GM18508 (cell line): ENCODE results near the gene TMEM219.
"Not testable (repeated sequence)": the region's sequence is repeated elsewhere in the genome, so short reads cannot be mapped to it uniquely, and the experiment has no call there.

Source experiments
- ATAC-seq: cut with Tn5 transposase; IDR thresholded peaks from one replicate; pipeline ENCODE4 v1.9.1; 2021; ENCODE audit warnings: moderate number of reproducible peaks; ENCODE audit not compliant: insufficient read depth, unreplicated experiment

TMEM219 gene

GRCh38 chr16:30009990-30010843, 48.3 kb downstream of the TMEM219 start:
- no peak for ATAC-seq

DNA sequence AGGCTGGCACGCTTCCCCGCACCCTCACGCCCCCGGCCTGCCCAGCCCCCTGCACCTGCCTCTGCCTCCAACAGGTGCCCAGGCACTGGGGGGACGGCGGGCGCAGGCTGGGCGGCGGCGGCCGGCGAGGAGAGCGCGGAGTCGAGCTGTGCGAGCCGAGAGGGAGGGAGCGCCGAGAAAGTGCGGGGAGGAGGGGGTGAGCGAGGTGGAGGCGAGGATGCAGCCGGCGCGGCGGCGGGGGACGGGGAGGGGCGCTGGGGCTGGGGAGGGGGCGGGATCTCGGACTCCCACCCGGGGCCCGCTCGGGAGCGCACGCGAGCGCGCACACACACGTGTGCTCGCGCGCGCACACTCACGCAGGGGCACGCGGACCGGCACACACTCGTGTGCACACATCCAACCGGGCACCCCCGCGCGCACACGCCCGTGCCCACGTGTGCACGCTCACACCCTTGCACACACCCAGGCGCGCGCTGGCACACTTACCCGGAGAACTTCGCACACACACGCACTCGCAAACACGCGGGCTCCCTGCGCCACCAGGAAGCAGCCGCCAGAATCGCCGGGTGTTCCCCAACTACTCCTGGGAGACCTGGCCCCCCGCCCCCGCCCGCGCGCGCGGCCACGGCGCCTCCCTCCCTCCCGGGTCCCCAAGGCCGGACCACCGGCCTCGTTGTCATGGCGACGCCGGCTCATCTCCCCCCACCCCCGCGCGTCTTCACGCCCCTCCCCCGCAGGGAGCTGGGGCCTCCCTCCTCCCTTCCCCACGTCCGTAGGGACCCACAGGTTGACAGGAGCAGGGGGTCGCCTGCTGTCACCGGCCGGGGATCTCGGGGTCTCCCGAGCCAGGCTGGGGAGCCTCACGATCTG, 49.2 kb downstream of the TMEM219 start, which contains the start of gene DOC2A:
TSS of gene DOC2A (minus strand) at position 184 of the 870 bp plus-strand sequence. CDS start 805 bp downstream, outside the sequence.
- no peak for ATAC-seq

GRCh38 chr16:30011714-30012504, 50.0 kb downstream of the TMEM219 start:
- ATAC-seq, result no peak

DNA sequence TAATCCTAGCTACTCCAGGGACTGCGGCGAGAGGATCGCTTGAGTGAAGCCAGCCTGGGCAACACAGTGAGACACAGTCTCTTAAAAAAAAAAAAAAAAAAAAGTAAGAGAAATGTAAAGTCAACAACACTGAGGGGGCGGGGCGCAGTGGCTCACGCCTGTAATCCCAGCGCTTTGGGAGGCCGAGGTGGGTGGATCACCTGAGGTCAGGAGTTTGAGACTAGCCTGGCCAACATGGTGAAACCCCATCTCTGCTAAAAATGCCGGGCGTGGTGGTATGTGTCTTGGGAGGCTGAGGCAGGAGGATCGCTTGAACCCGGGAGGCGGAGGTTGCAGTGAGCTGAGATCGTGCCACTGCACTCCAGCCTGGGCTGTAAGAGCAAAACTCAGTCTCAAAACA, 50.7 kb downstream of the TMEM219 start:
- ATAC-seq, result not testable (repeated sequence)

DNA sequence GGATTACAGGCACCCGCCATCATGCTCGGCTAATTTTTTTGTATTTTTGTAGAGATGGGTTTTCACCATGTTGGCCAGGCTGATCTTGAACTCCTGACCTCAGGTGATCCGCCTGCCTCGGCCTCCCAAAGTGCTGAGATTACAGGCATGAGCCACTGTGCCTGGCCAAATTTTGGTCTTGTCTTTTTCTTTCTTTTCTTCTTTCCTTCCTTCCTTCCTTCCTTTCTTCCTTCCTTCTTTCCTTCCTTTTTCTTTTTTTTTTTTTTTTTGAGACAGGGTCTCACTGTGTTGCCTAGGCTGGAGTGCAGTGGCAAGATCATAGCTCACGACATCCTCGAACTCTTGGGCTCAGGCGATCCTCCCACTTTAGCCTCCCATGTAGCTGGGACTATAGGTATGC, 53.6 kb downstream of the TMEM219 start:
- ATAC-seq, result not testable (repeated sequence)

DNA sequence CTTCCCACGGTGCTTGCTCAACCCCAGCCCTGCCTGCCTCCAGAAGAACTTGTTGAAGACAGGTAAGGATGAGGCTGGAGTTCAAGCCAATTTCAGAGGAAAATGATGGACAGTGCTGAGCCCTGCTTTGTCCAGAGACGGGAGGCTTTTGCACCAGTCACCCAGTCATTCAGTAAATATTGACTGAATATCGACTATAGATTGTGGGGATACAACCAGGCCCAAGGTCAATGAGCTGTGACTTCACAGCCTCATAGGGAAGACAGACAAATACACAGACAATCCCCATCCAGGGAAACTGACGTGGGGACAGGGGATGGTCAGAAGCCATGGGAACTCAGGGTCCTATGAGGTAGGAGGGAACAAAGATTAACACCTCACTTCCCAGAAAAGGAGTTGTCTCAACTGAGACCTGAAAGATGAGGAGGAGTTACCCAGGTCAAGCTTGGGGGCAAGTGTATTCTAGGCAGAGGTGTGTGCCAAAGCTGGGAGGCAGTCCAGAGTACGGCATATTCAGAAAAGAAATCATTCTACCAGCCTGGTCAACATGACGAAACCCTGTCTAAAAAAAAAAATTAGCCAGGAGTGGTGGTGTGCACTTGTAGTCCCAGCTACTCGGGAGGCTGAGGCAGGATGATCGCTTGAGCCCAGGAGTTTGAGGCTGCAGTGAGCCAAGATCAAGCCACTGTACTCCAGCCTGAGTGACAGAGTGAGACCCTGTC, 54.8 kb downstream of the TMEM219 start:
- ATAC-seq, result no peak

DNA sequence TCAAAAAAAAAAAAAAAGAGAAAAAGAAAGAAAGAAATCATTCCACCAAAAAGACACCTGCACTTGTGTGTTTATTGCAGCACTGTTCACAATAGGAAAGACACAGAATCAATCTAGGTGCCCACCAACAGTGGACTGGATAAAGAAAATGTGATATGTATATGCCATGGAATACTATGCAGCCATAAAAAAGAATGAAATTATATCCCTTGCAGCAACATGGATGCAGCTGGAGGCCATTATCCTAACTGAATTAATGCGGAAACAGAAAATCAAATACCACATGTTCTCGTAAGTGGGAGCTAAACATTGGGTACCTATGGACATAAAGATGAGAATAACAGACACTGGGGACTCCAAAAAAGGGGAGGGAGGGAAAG, 55.4 kb downstream of the TMEM219 start:
- ATAC-seq, result no peak

GRCh38 chr16:30017937-30018336, 56.1 kb downstream of the TMEM219 start:
- ATAC-seq, result not testable (repeated sequence)

DNA sequence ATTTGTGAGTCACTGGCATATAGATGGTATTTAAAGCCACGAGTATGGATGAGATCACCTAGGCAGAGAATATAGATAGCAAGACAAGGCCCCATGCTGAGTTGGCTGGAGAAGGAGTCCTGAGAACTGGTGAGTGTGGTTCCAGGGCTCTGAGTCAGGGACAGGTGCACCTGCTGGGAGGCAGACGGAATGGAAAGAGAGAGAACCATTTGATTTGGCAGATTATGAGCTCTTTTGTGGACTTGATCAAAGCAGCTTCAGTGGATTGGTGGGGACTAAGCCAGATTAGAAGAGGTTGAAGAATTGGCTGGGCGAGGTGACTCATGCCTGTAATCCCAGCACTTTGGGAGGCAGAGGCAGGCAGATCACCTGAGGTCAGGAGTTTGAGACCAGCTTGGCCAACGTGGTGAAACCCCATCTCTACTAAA, 56.9 kb downstream of the TMEM219 start:
- no peak for ATAC-seq
